IMR-90 (cell line): ENCODE data around the gene ABCA2. TPM values are rescaled to one million over a fixed set of nuclear protein-coding genes. Genes with fewer than 3 reads are reported as not detected.

Experiments
- BHLHE40 ChIP-seq: fragments of 150-350 bp; IDR thresholded peaks from 2 replicates; pipeline ENCODE4 v1.6.1; 2016; ENCODE audit warnings: mild to moderate bottlenecking, low read depth, low read length
- FOS ChIP-seq: fragments of 150-350 bp; IDR thresholded peaks from 2 replicates; pipeline ENCODE4 v1.6.1; 2016; ENCODE audit warnings: low read depth, low read length
- MAFK ChIP-seq: IDR thresholded peaks from 2 replicates; pipeline ENCODE4 v1.6.1; 2012; ENCODE audit warnings: low read depth, low read length, improper control_type of control experiment
- SMC3 ChIP-seq: fragments of 150-350 bp; IDR thresholded peaks from 2 replicates; pipeline ENCODE4 v1.6.1; 2016; ENCODE audit warnings: low read depth, mild to moderate bottlenecking, antibody characterized with exemption, low read length, moderate library complexity
- polyA plus RNA-seq, 3 experiments: library from polyadenylated mRNA; depleted of rRNA; stranded (reverse); fragments of >200 nt; gene quantifications; 2 replicates each; pipeline ENCODE4 v1.2.3, GENCODE V29; 2012; ENCODE audit warnings: low replicate concordance in 1 of 3
- total RNA-seq: library from RNA; depleted of rRNA; stranded (reverse); fragments of >200 nt; gene quantifications from 2 replicates; pipeline ENCODE4 v1.2.3, GENCODE V29; 2012
- TF ChIP-seq, protein P1 (sequence below): fragments of 150-350 bp; IDR thresholded peaks from 2 replicates; pipeline ENCODE4 v1.6.1; 2017; ENCODE audit warnings: mild to moderate bottlenecking, antibody characterized with exemption, low read length, low read depth

ABCA2 gene
- total and polyA plus RNA-seq, 2 of the 4 experiments (the other 2 are of a cell fraction): 3.8 to 46.0 TPM

DNA sequence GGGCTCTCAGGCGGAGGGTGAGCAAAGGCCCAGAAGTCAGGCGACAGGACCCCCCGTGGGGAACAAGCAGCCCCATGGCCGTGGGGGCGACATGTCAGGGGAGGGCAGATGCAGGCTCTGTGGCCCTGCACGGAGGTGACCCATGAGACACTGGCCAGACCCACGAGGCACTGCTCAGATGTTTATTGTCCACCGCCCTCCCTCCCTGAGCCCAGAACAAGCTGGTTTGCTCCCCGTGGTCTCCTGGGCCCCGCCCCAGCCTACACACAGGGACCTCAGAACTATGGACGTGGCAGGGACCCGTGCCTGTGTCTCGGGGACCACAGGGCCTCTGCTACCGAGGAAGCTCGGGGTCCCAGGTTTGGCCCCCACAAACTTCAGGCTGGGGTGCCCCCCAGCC lies 2.0 kb upstream of the ABCA2 start (continued):
- TF ChIP-seq, protein P1, sequence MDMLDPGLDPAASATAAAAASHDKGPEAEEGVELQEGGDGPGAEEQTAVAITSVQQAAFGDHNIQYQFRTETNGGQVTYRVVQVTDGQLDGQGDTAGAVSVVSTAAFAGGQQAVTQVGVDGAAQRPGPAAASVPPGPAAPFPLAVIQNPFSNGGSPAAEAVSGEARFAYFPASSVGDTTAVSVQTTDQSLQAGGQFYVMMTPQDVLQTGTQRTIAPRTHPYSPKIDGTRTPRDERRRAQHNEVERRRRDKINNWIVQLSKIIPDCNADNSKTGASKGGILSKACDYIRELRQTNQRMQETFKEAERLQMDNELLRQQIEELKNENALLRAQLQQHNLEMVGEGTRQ: no peak
- TF ChIP-seq MAFK (no peak), FOS (no peak), BHLHE40 (no peak), SMC3 (no peak)
